Measurements from ENCODE around the gene ITPR1. TPM values are rescaled to one million over a fixed set of nuclear protein-coding genes. Genes with fewer than 3 reads are reported as not detected.
A peak's percentile ranks its signal among the peaks of the same experiment; 100 is the strongest.

ITPR1 gene
- total RNA-seq, 4 donors from 2014 or later, result 12.1 to 68.7 (median 25.6) TPM

DNA sequence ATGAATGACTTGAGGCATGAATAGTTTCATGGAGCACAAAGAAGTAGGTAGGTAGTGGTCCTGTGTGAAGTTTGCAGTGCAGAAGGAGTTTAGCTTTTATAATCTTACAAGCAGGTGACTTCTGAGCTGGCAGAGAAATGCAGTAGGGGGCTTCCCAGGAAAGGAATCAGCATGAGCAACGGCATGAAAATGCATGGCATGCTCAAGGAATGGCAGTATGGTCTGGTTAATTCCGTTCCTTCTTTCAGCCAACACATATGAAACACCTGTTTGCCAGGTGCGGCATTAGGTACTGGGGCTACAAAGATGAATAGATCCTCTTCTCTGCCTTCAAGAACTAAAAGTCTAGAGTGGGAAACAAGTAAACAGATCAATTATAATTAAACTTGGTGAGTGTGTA, 348.1 kb downstream of the ITPR1 start:
- intact Hi-C loops (cut with DNase I), result no loop called here
- peak overlapping the region in 1 of 4 donors; percentile 11 for H3K27ac ChIP-seq
- WGBS, 2 donors, result 75% methylated on average over 3 of the region's 3 CpGs
- H3K27me3 ChIP-seq, result no peaks in the 10 kb centered on the region
- H3K9me3 ChIP-seq, result no peaks in the 10 kb centered on the region
- no peak for DNase-seq
- no peak for TF ChIP-seq POLR2A (IDR thresholded peaks at IDR 0.05)
- TF ChIP-seq, protein P1, sequence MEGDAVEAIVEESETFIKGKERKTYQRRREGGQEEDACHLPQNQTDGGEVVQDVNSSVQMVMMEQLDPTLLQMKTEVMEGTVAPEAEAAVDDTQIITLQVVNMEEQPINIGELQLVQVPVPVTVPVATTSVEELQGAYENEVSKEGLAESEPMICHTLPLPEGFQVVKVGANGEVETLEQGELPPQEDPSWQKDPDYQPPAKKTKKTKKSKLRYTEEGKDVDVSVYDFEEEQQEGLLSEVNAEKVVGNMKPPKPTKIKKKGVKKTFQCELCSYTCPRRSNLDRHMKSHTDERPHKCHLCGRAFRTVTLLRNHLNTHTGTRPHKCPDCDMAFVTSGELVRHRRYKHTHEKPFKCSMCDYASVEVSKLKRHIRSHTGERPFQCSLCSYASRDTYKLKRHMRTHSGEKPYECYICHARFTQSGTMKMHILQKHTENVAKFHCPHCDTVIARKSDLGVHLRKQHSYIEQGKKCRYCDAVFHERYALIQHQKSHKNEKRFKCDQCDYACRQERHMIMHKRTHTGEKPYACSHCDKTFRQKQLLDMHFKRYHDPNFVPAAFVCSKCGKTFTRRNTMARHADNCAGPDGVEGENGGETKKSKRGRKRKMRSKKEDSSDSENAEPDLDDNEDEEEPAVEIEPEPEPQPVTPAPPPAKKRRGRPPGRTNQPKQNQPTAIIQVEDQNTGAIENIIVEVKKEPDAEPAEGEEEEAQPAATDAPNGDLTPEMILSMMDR (IDR thresholded peaks at IDR 0.05), result no peak
- H3K4me1 ChIP-seq, result peaks cover 0 to 25% (median 0%) of the 10 kb centered on the region in 3 donors
- H3K36me3 ChIP-seq, result peaks cover 0 to 21% (median 0%) of the 10 kb centered on the region in 3 donors
- no peak overlapping the region for H3K4me3 ChIP-seq

DNA sequence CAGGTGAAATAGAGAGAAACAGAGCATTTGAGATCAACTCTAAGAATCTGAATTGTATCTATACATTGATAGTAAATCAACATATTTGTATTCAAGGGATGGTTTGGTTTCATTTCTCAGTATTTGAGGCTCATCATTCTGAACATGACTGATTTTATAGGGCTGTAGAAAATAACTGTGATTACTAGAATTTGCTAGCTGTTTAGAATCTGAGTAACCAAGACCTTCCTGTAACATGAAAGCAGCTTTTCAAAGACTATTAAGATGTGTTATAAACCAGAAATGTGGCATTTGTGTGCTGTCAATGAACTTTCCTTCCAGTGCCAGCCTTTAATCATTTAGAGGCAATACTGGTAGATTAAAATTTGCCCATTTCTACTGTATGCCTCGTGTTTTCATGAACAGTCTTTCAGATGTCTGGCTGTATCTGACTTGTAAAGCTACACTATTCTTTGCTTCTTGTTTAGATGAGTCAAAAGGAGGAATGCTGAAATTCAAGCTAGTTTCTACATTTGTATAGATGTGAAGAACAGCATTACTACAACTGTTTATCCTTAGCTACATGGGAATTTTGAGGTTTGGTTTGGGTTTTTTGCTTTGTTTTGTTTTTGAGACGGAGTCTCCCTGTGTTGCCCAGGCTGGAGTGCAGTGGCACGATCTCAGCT, 348.8 kb downstream of the ITPR1 start:
- Histone ChIP-seq H3K4me1 (peaks cover 0 to 26% (median 0%) of the 10 kb centered on the region in 3 donors), H3K9me3 (no peaks in the 10 kb centered on the region), H3K36me3 (peaks cover 0 to 19% (median 0%) of the 10 kb centered on the region in 3 donors), H3K27ac (peak overlapping the region; percentile 4 to 46 (median 18)), H3K27me3 (no peaks in the 10 kb centered on the region), H3K4me3 (no peak overlapping the region)
- DNase-seq, result no peak
- TF ChIP-seq, protein P1 (IDR thresholded peaks at IDR 0.05), result no peak
- TF ChIP-seq POLR2A (IDR thresholded peaks at IDR 0.05), result no peak
- intact Hi-C loops (cut with DNase I), result no loop called here
- WGBS, 2 donors, result 46 to 56% methylated on average over 3 of the region's 3 CpGs

- H3K4me3 ChIP-seq, result no peak overlapping the region
- intact Hi-C loops (cut with DNase I), result no loop called here
- no peak overlapping the region for H3K27ac ChIP-seq
- DNase-seq, result no peak
- peaks cover 0 to 4% (median 0%) of the 10 kb centered on the region in 3 donors for H3K36me3 ChIP-seq
- WGBS, 2 donors, result 89 to 91% methylated on average over 5 of the region's 5 CpGs
- H3K4me1 ChIP-seq, result peaks cover 10 to 40% (median 11%) of the 10 kb centered on the region in 3 donors
- H3K9me3 ChIP-seq, result no peaks in the 10 kb centered on the region
- H3K27me3 ChIP-seq, result no peaks in the 10 kb centered on the region
- no peak for TF ChIP-seq POLR2A (IDR thresholded peaks at IDR 0.05)
Observed at GRCh38 chr3:4843619-4844018, 350.5 kb downstream of the ITPR1 start.

DNA sequence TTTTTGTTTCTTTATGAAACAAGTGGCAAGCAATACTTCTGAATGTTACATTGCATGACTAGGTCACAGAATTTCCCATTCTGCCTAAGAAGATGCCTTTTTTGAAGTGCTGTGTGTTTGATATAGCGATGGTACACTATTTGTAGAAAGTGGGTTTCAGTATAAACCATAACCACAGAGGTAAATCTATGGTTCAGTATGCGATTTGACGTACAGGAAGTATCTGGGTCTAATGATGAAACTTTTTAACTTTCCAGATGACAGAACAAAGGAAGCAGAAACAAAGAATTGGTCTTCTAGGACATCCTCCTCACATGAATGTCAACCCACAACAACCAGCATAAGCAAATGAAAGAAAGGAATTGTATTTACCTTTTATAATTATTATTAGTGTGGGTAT, 352.7 kb downstream of the ITPR1 start:
- H3K4me3 ChIP-seq, result no peak overlapping the region
- intact Hi-C loops (cut with DNase I), result no loop called here
- TF ChIP-seq, protein P1 (IDR thresholded peaks at IDR 0.05), result no peak
- no peak for TF ChIP-seq POLR2A (IDR thresholded peaks at IDR 0.05)
- H3K36me3 ChIP-seq, result no peaks in the 10 kb centered on the region
- WGBS, 2 donors, result 71 to 82% methylated on average over 3 of the region's 3 CpGs
- H3K27me3 ChIP-seq, result no peaks in the 10 kb centered on the region
- H3K27ac ChIP-seq, result no peak overlapping the region
- H3K9me3 ChIP-seq, result no peaks in the 10 kb centered on the region
- DNase-seq, result no peak
- H3K4me1 ChIP-seq, result peaks cover 11 to 61% (median 15%) of the 10 kb centered on the region in 3 donors

- intact Hi-C loops (cut with DNase I), result no loop called here
- no peak for DNase-seq
- Histone ChIP-seq H3K9me3 (no peaks in the 10 kb centered on the region), H3K27me3 (no peaks in the 10 kb centered on the region), H3K4me3 (no peak overlapping the region), H3K36me3 (no peaks in the 10 kb centered on the region), H3K4me1 (peaks cover 11 to 55% (median 15%) of the 10 kb centered on the region in 3 donors), H3K27ac (peak overlapping the region in 1 of 4 donors; percentile 13)
- TF ChIP-seq, protein P1 (IDR thresholded peaks at IDR 0.05), result no peak
- no peak for TF ChIP-seq POLR2A (IDR thresholded peaks at IDR 0.05)
- WGBS, 2 donors, result 41 to 71% methylated on average over 4 of the region's 4 CpGs
Observed at GRCh38 chr3:4846543-4846942, 353.4 kb downstream of the ITPR1 start.

Data from esophagus squamous epithelium (tissue), 5 donors.